Ascending aorta (tissue), 2 donors: ENCODE results near the gene PSMD14. TPM values are rescaled to one million over a fixed set of nuclear protein-coding genes. Genes with fewer than 3 reads are reported as not detected.

ENCODE experiments used
- DNase-seq, 2 donors: peaks; one replicate each; pipeline ENCODE4 v3.0.0-alpha.2; 2019; ENCODE audit warnings: low spot score in 2 of 2
- H3K27ac ChIP-seq, 2 donors: fragments of 200-600 bp; sonication (generic); one replicate each; pipeline ENCODE4 v1.5.1; 2016 to 2017; ENCODE audit warnings: mild to moderate bottlenecking in 1 of 2
- H3K27me3 ChIP-seq: fragments of 200-600 bp; sonication (generic); one replicate; pipeline ENCODE4 v1.5.1; 2017
- H3K36me3 ChIP-seq, 2 donors: fragments of 200-600 bp; sonication (generic); one replicate each; pipeline ENCODE4 v1.5.1; 2016
- H3K4me1 ChIP-seq, 2 donors: fragments of 200-600 bp; sonication (generic); one replicate each; pipeline ENCODE4 v1.5.1; 2016 to 2017; ENCODE audit warnings: mild to moderate bottlenecking in 1 of 2
- H3K4me3 ChIP-seq, 2 donors: fragments of 200-600 bp; sonication (generic); one replicate each; pipeline ENCODE4 v1.5.1; 2016 to 2017; ENCODE audit warnings: mild to moderate bottlenecking in 1 of 2
- H3K9me3 ChIP-seq, 2 donors: fragments of 200-600 bp; sonication (generic); one replicate each; pipeline ENCODE4 v1.5.1; 2016
- intact Hi-C: fragments of 100-400 bp; cut with DNase I; formaldehyde crosslinking; loops from one replicate; pipeline ENCODE4 v1.15.1; 2023
- total RNA-seq: library from RNA; depleted of rRNA; stranded (reverse); fragments of >200 nt; gene quantifications from one replicate; pipeline ENCODE4 v1.1.0, GENCODE V29; 2016
- TF ChIP-seq, protein P1 (sequence below), 3 experiments: fragments of 200-600 bp in 2 of 3; fragments of 450-650 bp in 1 of 3; sonication (generic) in 2 of 3; IDR thresholded peaks; one replicate each; pipeline ENCODE4 v1.5.1; 2016 to 2019; ENCODE audit warnings: antibody characterized with exemption in 3 of 3, mild to moderate bottlenecking in 1 of 3, moderate library complexity in 1 of 3

The PSMD14 gene
- total RNA-seq, 1 donor from 2014 or later, result 238 TPM

DNA sequence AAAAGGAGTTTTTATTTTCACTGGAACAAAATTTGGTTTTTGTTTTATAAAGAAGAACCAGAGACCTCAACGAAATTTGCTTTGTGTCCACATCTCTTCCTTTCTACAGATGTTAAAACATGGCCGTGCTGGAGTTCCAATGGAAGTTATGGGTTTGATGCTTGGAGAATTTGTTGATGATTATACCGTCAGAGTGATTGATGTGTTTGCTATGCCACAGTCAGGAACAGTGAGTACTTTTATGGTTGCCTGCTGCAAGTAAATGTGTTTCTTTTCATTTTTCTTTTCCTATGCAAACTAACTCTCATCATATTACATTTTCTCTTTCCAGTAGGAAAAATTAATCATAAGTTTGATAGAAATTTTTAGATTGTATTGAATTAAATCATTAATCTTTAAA, 59.5 kb downstream of the PSMD14 start:
- H3K9me3 ChIP-seq, result peaks cover 0 to 8% of the 10 kb centered on the region in 2 donors
- H3K27ac ChIP-seq, result no peak overlapping the region
- H3K27me3 ChIP-seq, result no peaks in the 10 kb centered on the region
- intact Hi-C loops, result no loop called here
- no peak overlapping the region for H3K4me3 ChIP-seq
- TF ChIP-seq, protein P1, sequence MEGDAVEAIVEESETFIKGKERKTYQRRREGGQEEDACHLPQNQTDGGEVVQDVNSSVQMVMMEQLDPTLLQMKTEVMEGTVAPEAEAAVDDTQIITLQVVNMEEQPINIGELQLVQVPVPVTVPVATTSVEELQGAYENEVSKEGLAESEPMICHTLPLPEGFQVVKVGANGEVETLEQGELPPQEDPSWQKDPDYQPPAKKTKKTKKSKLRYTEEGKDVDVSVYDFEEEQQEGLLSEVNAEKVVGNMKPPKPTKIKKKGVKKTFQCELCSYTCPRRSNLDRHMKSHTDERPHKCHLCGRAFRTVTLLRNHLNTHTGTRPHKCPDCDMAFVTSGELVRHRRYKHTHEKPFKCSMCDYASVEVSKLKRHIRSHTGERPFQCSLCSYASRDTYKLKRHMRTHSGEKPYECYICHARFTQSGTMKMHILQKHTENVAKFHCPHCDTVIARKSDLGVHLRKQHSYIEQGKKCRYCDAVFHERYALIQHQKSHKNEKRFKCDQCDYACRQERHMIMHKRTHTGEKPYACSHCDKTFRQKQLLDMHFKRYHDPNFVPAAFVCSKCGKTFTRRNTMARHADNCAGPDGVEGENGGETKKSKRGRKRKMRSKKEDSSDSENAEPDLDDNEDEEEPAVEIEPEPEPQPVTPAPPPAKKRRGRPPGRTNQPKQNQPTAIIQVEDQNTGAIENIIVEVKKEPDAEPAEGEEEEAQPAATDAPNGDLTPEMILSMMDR (IDR thresholded peaks at IDR 0.05), result no peak
- H3K4me1 ChIP-seq, result no peaks in the 10 kb centered on the region
- peaks cover 0 to 5% of the 10 kb centered on the region in 2 donors for H3K36me3 ChIP-seq
- DNase-seq, result no peak

DNA sequence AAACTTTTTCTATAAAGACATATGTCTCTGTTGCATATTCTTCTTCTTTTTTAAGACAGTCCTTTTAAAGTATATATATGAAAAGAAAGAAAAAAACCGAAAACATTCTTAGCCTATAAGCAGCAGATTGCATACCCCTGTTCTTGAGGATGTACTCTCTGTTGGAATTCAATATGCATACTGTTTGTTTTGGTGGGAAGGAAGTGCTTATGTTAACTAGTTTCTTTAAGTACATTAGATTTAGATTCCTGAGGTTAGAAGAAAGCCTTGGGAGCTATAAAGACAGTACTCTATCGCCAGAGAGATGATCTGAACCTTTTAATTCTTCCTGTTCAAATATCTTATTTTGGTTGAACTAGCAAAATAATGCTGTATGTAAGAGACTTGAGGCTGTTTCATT, 61.1 kb downstream of the PSMD14 start:
- Histone ChIP-seq H3K9me3 (no peaks in the 10 kb centered on the region), H3K27me3 (no peaks in the 10 kb centered on the region), H3K36me3 (peaks cover 0 to 5% of the 10 kb centered on the region in 2 donors), H3K27ac (no peak overlapping the region), H3K4me3 (no peak overlapping the region), H3K4me1 (no peaks in the 10 kb centered on the region)
- intact Hi-C loops, result no loop called here
- DNase-seq, result no peak
- TF ChIP-seq, protein P1 (IDR thresholded peaks at IDR 0.05), result no peak

DNA sequence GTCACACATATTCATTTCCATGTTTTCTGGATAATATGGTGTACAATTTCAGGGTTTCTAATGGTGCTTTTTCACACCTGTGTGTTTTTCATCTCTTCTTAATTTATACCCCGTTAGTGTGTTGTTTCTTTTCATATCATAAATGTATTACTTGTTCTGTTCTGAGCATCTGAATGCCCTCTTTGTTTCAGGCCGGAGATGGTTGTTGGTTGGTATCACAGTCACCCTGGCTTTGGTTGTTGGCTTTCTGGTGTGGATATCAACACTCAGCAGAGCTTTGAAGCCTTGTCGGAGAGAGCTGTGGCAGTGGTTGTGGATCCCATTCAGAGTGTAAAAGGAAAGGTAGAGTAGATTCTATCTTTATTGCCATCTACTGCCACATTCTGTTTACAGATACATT, 62.8 kb downstream of the PSMD14 start:
- TF ChIP-seq, protein P1 (IDR thresholded peaks at IDR 0.05), result no peak
- H3K27me3 ChIP-seq, result no peaks in the 10 kb centered on the region

DNA sequence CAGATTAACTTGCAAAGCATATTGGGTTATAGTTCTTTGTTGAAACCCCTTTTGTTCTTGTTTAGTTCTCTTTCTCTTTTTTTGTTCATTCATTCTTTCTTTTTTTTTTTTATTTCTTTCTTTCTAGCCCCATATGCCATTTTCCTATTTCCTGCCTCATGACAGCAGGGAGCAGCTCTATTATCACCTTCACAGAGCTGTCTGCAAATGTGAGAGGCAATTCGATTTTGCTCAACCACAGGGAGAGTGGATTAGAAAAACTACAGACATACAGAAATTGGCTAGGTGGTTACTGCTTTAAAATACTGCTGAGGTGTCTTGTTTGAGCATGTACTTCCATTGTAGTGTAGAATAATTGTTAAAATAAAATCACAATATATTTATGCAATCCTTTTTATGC, 63.6 kb downstream of the PSMD14 start:
- Histone ChIP-seq H3K27me3 (no peaks in the 10 kb centered on the region), H3K36me3 (peaks cover 0 to 5% of the 10 kb centered on the region in 2 donors), H3K27ac (no peak overlapping the region), H3K4me1 (no peaks in the 10 kb centered on the region), H3K9me3 (no peaks in the 10 kb centered on the region), H3K4me3 (no peak overlapping the region)
- TF ChIP-seq, protein P1 (IDR thresholded peaks at IDR 0.05), result no peak
- intact Hi-C loops, result no loop called here
- no peak for DNase-seq

More for the DNA sequence above, 62.8 kb downstream of the PSMD14 start:
- intact Hi-C loops, result no loop called here
- Histone ChIP-seq H3K27ac (no peak overlapping the region), H3K4me1 (no peaks in the 10 kb centered on the region), H3K4me3 (no peak overlapping the region), H3K9me3 (no peaks in the 10 kb centered on the region), H3K36me3 (peaks cover 0 to 5% of the 10 kb centered on the region in 2 donors)
- no peak for DNase-seq

DNA sequence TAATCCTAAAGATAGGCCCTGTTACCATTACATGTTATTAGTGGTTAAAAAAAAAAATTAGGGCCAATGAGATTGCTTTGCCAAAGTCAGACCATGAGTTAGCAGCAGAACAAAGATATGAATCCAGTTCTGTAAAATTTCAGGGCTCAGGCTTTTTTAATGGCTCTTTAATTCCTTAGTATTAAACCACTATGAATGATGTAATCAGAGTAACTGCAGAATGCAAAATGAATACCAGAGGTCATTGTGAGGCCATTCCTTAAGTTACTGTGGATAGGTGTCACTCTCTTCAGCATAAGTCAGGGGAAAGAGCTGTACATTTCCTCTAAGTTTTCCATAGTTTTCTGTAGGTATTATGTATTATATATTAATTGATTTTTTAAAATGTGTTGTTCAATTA, 65.7 kb downstream of the PSMD14 start:
- Histone ChIP-seq H3K27me3 (no peaks in the 10 kb centered on the region), H3K36me3 (peaks cover 0 to 5% of the 10 kb centered on the region in 2 donors), H3K9me3 (no peaks in the 10 kb centered on the region), H3K4me1 (no peaks in the 10 kb centered on the region), H3K27ac (no peak overlapping the region), H3K4me3 (no peak overlapping the region)
- no peak for DNase-seq
- intact Hi-C loops, result no loop called here
- TF ChIP-seq, protein P1 (IDR thresholded peaks at IDR 0.05), result no peak

DNA sequence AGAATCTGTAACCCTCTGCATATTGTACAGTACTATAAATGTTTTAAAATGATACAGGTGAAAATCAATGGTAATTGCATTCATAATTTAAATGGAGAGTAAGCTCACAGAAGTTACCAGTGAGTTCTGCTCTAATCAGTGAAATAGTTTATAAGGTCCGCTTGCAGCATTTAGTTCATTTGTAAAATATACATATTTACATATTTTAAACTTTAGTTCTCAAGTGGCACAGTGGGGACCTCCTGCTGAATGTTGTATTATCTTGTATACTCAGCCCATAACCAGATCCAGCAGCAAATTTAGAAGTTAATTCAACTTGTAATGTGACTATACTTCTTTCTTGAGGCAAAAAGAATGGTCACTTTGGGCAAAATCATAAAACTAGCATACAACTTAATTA, 66.2 kb downstream of the PSMD14 start:
- TF ChIP-seq, protein P1 (IDR thresholded peaks at IDR 0.05), result no peak
- Histone ChIP-seq H3K27ac (no peak overlapping the region), H3K4me3 (no peak overlapping the region), H3K36me3 (peaks cover 0 to 5% of the 10 kb centered on the region in 2 donors), H3K27me3 (no peaks in the 10 kb centered on the region), H3K4me1 (no peaks in the 10 kb centered on the region), H3K9me3 (no peaks in the 10 kb centered on the region)
- intact Hi-C loops, result no loop called here
- no peak for DNase-seq
